Right hindlimb (tissue), 1 donor: ENCODE results near the gene LOXL1.

Experiments
- DNase-seq: peaks from one replicate; pipeline ENCODE4 v3.0.0-alpha.2; 2018

Gene LOXL1

GRCh38 chr15:73997986-73998385 is 71.7 kb downstream of the LOXL1 start:
- no peak for DNase-seq
